Activated CD8-positive, alpha-beta memory T cell treated with anti-CD3 and anti-CD28 coated beads, Interleukin-2, amount 50 U/mL, for 24 hours (primary cell): ENCODE results near the gene RAB6B.

Experiments
- DNase-seq: peaks from one replicate; pipeline ENCODE4 v3.0.0-alpha.2; 2020; ENCODE audit errors: extremely low read depth

RAB6B gene

DNA sequence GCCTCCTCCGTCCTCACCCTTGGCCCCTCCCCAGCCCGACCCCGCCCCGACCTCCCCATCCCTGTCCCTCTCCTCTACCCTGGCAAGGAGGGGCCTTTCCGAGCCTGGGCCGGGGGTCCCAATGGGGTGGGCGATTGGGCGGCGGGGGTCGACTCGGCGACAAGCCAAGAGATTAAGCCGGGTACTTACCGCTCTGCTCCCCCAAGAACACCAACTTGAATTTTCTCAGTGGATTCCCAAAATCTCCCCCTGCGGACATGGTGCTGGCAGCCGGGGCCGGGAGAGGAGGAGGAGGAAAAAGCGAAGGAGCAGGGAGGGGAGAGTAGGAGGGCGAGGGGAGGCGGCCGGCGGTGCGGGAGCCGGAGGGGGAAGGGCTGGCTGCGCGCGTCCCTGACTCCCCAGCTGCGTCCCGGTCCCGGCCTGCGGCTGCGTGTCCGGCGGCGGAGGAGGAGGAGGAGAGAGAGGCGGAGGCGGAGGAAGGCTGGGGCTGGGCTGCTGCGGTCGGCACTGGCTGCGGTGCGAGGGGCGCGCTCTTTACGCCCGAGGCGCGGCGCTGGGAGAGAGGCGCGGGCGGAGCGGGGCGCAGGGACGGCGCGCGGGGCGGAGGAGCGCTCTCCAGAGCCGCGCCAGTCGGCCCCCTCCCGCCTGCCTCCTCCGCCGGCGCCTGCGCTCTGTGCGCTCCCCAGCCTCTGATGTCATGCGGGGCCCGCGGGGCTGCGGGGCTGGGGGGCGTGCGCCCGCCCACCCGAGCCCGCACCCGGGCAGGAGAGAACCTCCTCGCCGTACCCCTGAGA is at the start of gene RAB6B:
Gene RAB6B, minus strand, starts transcription at position 675 of the 794 bp plus-strand sequence. Its CDS starts 416 bp downstream, at position 259.
- DNase-seq, result no peak

DNA sequence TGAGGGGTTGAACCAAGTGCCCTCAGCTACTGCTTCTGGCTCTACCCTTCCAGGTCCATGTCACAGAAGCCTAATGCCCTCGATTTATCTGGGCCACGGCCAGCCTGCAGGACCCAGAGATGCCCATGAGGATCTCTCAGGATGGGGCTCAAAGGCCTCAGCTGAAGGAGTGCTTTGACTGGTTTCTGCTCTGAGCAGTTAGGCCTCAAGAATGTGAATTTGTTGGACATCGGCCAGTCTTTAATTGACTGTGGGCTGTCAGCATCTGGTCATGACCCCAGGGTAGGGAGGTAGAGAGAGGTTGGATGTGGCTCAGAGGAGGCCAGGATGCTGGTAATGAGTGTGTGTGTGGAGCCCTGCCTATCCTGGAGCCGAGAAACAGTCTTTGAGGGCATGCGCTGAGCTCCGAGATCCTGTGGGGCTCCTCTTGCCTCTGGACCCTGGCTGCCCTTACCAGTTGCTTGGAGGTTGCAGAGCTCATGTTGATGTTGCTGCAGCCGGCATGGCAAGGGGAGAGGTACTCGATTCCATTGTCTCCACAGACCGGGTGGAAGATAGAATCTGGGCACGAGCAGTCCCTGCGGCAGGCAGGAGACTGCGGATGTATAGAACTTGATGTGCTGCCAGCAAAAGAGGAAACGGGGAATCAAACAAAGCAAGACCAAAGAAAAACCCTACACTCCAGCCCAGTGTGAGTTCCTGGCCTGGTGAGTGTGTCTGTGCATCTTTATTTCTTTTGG is 49.1 kb upstream of the RAB6B start:
- DNase-seq, result no peak

DNA sequence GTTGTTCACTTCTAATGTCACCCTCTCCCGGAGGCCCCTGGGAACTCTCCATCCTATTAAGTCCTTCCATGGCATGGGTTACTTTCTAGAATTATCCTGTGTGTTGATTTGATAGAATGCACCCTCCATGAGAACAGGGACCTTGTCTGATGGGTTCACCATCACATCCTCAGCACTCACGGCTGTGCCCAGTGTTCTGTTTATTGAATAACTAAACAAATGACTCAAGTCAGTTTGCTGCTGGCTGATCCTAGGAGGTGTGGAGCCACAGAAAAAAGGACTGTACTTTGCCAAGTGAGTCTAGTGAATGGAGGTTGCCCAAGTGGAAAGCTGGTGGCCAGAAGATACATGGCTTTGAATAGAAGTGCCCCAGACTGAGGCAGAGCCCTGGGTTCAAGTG is 48.5 kb upstream of the RAB6B start:
- DNase-seq, result no peak

GRCh38 chr3:133943639-133944141 is 48.0 kb upstream of the RAB6B start:
- no peak for DNase-seq

GRCh38 chr3:133943031-133943535 is 47.4 kb upstream of the RAB6B start:
- no peak for DNase-seq

- DNase-seq, result no peak
These were observed 45.7 kb upstream of the RAB6B start for GRCh38 chr3:133941415-133941821.

GRCh38 chr3:133940536-133940935 is 44.9 kb upstream of the RAB6B start:
- no peak for DNase-seq

- no peak for DNase-seq
These were observed 43.8 kb upstream of the RAB6B start for GRCh38 chr3:133939463-133939835.

DNA sequence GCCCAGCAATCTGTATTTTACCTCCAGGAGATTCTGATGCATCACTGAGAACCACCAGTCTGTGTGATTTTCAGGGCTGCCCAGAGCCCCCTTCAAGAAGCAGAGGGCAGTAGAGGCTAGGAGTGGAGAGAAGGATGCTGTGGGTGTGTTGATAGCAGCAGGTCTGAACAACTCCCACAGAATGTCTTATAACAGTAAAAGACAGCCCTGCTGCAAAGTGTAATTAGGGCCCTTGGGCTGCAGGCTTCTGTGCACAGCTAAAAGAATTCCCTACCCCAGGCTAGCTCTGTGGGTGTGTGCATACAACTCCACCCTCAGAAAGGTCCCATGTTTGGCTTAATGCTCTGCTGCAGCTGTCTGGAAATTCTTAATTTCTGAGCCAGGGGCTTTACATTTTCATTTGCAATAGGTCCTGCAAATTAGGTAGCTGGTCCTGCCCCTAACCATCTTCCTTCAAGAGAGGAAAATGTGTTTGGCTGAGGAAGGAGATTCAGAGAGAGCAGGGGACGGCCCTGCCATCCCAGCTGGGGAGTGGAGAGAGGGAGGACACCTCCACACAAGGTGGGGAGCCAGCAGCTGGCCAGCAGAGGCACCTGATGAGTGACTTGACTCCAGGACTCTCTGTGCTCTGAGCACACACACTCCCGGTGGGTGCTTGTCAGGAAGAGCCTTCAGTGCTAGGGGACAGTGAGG is 43.2 kb upstream of the RAB6B start:
- no peak for DNase-seq

DNA sequence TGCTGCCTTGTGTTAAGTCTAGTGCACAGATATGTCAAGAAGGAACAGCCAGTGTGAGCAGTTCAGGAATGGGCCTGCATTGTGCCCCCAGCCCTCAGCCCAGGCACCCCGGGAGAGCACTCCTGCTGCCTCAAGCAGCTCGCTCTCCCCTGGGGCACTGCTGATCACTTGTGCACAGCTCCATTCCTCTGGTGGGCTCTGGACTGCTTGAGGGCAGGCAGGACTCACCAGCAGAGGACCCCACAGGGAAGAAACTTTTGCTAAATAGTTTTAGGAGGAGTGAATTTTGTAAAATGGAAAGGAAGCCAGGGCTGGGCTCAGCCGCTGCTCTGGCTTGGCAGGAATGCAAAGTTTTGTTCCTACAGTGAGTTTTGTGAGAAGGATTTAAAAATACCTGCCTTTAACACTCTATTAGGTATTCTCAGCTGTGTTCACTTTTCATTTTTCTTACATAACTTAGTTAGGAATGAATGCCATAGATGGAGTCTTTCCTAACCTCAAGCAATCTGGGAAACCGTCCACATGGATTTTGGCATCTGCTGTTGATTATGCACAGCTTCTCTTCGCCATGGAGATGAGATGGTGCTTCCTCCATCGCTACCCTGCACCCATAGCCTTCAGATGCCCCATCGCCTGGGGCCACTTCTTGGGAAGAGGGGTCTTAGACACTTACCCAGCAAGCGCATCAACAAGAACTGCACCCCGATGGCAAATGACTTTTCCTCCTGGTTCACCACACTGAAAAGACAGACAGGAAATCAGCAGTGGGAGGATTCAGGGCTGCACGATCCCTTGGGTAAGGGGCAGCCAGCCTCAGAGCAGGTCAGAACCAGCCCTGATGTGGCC is 42.3 kb upstream of the RAB6B start:
- DNase-seq, result no peak

DNA sequence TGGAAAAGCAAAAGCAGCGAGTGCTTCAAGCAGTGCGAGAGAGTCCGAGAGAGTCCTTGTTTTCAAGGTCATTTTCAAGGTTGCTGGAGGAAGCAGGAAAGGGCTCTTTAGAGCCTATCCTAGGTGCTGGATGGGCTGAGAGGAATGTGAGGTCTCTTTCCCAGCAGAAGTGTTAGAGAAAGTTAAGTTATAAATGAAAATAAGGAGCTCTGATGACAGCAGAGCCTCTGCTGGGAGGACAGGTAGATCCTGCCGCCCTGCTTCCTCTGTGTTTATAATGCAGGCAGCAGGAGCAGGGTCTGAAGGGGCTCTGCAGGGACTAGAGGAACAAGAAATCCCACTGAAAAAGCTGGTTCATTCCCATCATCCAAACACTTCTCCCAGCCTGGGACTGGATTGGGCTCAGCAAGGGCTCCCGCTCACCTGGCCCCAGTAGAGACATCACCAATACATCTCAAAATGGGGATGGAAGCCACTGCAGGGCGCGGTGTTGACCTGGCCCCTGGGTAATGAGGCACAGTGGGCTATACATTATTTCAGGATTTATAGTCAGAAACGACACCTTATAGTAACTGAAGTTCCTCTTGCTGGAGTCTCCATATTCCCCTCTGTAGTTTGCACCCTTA is 41.5 kb upstream of the RAB6B start:
- DNase-seq, result no peak

- no peak for DNase-seq
These were observed 40.4 kb upstream of the RAB6B start for GRCh38 chr3:133935843-133936769.

GRCh38 chr3:133934996-133935842 is 39.5 kb upstream of the RAB6B start:
- DNase-seq, result no peak

GRCh38 chr3:133934073-133934970 is 38.6 kb upstream of the RAB6B start:
- no peak for DNase-seq

- no peak for DNase-seq
These were observed 37.7 kb upstream of the RAB6B start for GRCh38 chr3:133933097-133934024.

- DNase-seq, result no peak
These were observed 36.3 kb upstream of the RAB6B start for GRCh38 chr3:133932009-133932408.

GRCh38 chr3:133931084-133931483 is 35.4 kb upstream of the RAB6B start:
- DNase-seq, result no peak
